Ecto neural progenitor cell (in vitro differentiated cells): ENCODE data around the gene NKAIN1.
"Not testable (repeated sequence)": the region's sequence is repeated elsewhere in the genome, so short reads cannot be mapped to it uniquely, and the experiment has no call there.

Source experiments
- DNase-seq: peaks from one replicate; pipeline ENCODE4 v3.0.0-alpha.2; 2018; ENCODE audit warnings: low spot score

Gene NKAIN1

GRCh38 chr1:31152181-31152795, 87.4 kb downstream of the NKAIN1 start:
- DNase-seq = no peak

- DNase-seq = no peak
Measured at GRCh38 chr1:31151402-31151801, 88.3 kb downstream of the NKAIN1 start.

GRCh38 chr1:31148409-31148808, 91.3 kb downstream of the NKAIN1 start:
- DNase-seq = no peak

GRCh38 chr1:31145648-31146047, 94.0 kb downstream of the NKAIN1 start:
- no peak for DNase-seq

GRCh38 chr1:31144442-31144841, 95.2 kb downstream of the NKAIN1 start:
- no peak for DNase-seq

- no peak for DNase-seq
Measured at GRCh38 chr1:31143455-31143854, 96.2 kb downstream of the NKAIN1 start.

- DNase-seq = no peak
Measured at GRCh38 chr1:31142406-31142805, 97.3 kb downstream of the NKAIN1 start.

- DNase-seq = no peak
Measured at GRCh38 chr1:31140299-31140698, 99.4 kb downstream of the NKAIN1 start.

GRCh38 chr1:31138797-31139521, 100.7 kb downstream of the NKAIN1 start:
- not testable (repeated sequence) for DNase-seq

- DNase-seq = not testable (repeated sequence)
Measured at GRCh38 chr1:31137873-31138272, 101.8 kb downstream of the NKAIN1 start.

- no peak for DNase-seq
Measured at GRCh38 chr1:31135973-31136600, 103.6 kb downstream of the NKAIN1 start.

GRCh38 chr1:31133368-31133767, 106.3 kb downstream of the NKAIN1 start:
- no peak for DNase-seq
